Measurements from ENCODE around the gene SF3A1. TPM values are rescaled to one million over a fixed set of nuclear protein-coding genes. Genes with fewer than 3 reads are reported as not detected.

The SF3A1 gene
- total RNA-seq, 2 experiments from 2014 or later: 243 to 244 TPM

- H3K27me3 Mint-ChIP-seq: no peaks in the 10 kb centered on the region
- H3K36me3 Mint-ChIP-seq: no peaks in the 10 kb centered on the region
- DNase-seq: no peak
- H3K9me3 Mint-ChIP-seq: no peaks in the 10 kb centered on the region
- H3K4me1 Mint-ChIP-seq: peaks cover 21% of the 10 kb centered on the region
- no peak overlapping the region for H3K27ac Mint-ChIP-seq
- peak overlapping the region; percentile 78 for H3K4me3 Mint-ChIP-seq
These were observed 68.1 kb downstream of the SF3A1 start for GRCh38 chr22:30288419-30289140.

- H3K27ac Mint-ChIP-seq: no peak overlapping the region
- H3K4me1 Mint-ChIP-seq: peaks cover 24% of the 10 kb centered on the region
- H3K27me3 Mint-ChIP-seq: no peaks in the 10 kb centered on the region
These were observed 68.9 kb downstream of the SF3A1 start for GRCh38 chr22:30287648-30288418.

GRCh38 chr22:30286813-30287647 lies 69.7 kb downstream of the SF3A1 start:
- H3K9me3 Mint-ChIP-seq: no peaks in the 10 kb centered on the region
- H3K27ac Mint-ChIP-seq: no peak overlapping the region
- no peak overlapping the region for H3K4me3 Mint-ChIP-seq
- H3K36me3 Mint-ChIP-seq: no peaks in the 10 kb centered on the region
- H3K27me3 Mint-ChIP-seq: no peaks in the 10 kb centered on the region
- peaks cover 24% of the 10 kb centered on the region for H3K4me1 Mint-ChIP-seq
- peak; percentile 85 for DNase-seq

More at GRCh38 chr22:30287648-30288418, 68.9 kb downstream of the SF3A1 start:
- DNase-seq: peak; percentile 84
- Mint-ChIP-seq H3K4me3 (peak overlapping the region; percentile 62), H3K36me3 (no peaks in the 10 kb centered on the region), H3K9me3 (no peaks in the 10 kb centered on the region)

GRCh38 chr22:30286331-30286730 lies 70.4 kb downstream of the SF3A1 start:
- Mint-ChIP-seq H3K27ac (no peak overlapping the region), H3K9me3 (no peaks in the 10 kb centered on the region), H3K36me3 (no peaks in the 10 kb centered on the region), H3K27me3 (no peaks in the 10 kb centered on the region), H3K4me1 (peaks cover 24% of the 10 kb centered on the region), H3K4me3 (no peak overlapping the region)
- no peak for DNase-seq

- H3K9me3 Mint-ChIP-seq: no peaks in the 10 kb centered on the region
- no peak overlapping the region for H3K4me3 Mint-ChIP-seq
These were observed 70.9 kb downstream of the SF3A1 start for GRCh38 chr22:30285846-30286200.

GRCh38 chr22:30285176-30285845 lies 71.4 kb downstream of the SF3A1 start:
- DNase-seq: no peak
- Mint-ChIP-seq H3K4me1 (peaks cover 19% of the 10 kb centered on the region), H3K36me3 (no peaks in the 10 kb centered on the region), H3K27me3 (no peaks in the 10 kb centered on the region), H3K9me3 (no peaks in the 10 kb centered on the region), H3K4me3 (no peak overlapping the region), H3K27ac (no peak overlapping the region)

More at GRCh38 chr22:30285846-30286200, 70.9 kb downstream of the SF3A1 start:
- Mint-ChIP-seq H3K27ac (no peak overlapping the region), H3K27me3 (no peaks in the 10 kb centered on the region), H3K4me1 (peaks cover 24% of the 10 kb centered on the region), H3K36me3 (no peaks in the 10 kb centered on the region)
- no peak for DNase-seq

GRCh38 chr22:30284666-30285065 lies 72.0 kb downstream of the SF3A1 start:
- H3K4me1 Mint-ChIP-seq: peaks cover 13% of the 10 kb centered on the region
- no peak overlapping the region for H3K4me3 Mint-ChIP-seq
- no peak overlapping the region for H3K27ac Mint-ChIP-seq

GRCh38 chr22:30284172-30284571 lies 72.5 kb downstream of the SF3A1 start:
- Mint-ChIP-seq H3K4me1 (peaks cover 14% of the 10 kb centered on the region), H3K36me3 (no peaks in the 10 kb centered on the region), H3K9me3 (no peaks in the 10 kb centered on the region), H3K27ac (no peak overlapping the region), H3K27me3 (no peaks in the 10 kb centered on the region), H3K4me3 (no peak overlapping the region)
- DNase-seq: no peak

More at GRCh38 chr22:30284666-30285065, 72.0 kb downstream of the SF3A1 start:
- H3K9me3 Mint-ChIP-seq: no peaks in the 10 kb centered on the region
- no peaks in the 10 kb centered on the region for H3K27me3 Mint-ChIP-seq
- DNase-seq: no peak
- H3K36me3 Mint-ChIP-seq: no peaks in the 10 kb centered on the region

GRCh38 chr22:30283342-30283741 lies 73.4 kb downstream of the SF3A1 start:
- no peaks in the 10 kb centered on the region for H3K9me3 Mint-ChIP-seq
- no peak overlapping the region for H3K27ac Mint-ChIP-seq
- H3K27me3 Mint-ChIP-seq: no peaks in the 10 kb centered on the region
- no peak overlapping the region for H3K4me3 Mint-ChIP-seq
- peaks cover 13% of the 10 kb centered on the region for H3K4me1 Mint-ChIP-seq
- H3K36me3 Mint-ChIP-seq: no peaks in the 10 kb centered on the region
- DNase-seq: no peak

GRCh38 chr22:30282616-30283046 lies 74.1 kb downstream of the SF3A1 start:
- Mint-ChIP-seq H3K27me3 (no peaks in the 10 kb centered on the region), H3K9me3 (no peaks in the 10 kb centered on the region), H3K4me3 (no peak overlapping the region), H3K4me1 (peaks cover 13% of the 10 kb centered on the region), H3K36me3 (no peaks in the 10 kb centered on the region), H3K27ac (no peak overlapping the region)
- DNase-seq: no peak

Other genes starting within 250 kb of the SF3A1 start
- gene LIF, start 110.1 kb downstream of the SF3A1 start, total RNA-seq: 100 to 1,000 TPM; 282 to 288 TPM
- gene OSM, start 90.0 kb downstream of the SF3A1 start, total RNA-seq: 10 to 100 TPM; 47.9 to 50.7 TPM
- gene CASTOR1, start 67.4 kb downstream of the SF3A1 start, total RNA-seq: 1 to 10 TPM; 2.8 to 3.5 TPM
- 10 to 100 TPM; 13.0 to 14.4 TPM for gene TBC1D10A, start 30.0 kb downstream of the SF3A1 start, total RNA-seq
- 1 to 10 TPM; 2.5 to 2.6 TPM for gene CCDC157, start 113 bp upstream of the SF3A1 start, total RNA-seq
- gene RNF215, start 30.5 kb upstream of the SF3A1 start, total RNA-seq: 1 to 10 TPM; 3.3 to 3.9 TPM
- gene SEC14L2, start 40.1 kb upstream of the SF3A1 start, total RNA-seq: 1 to 10 TPM; 9.1 to 9.4 TPM
- gene MTFP1, start 68.9 kb upstream of the SF3A1 start, total RNA-seq: 100 to 1,000 TPM; 109 to 114 TPM
- not detected for gene SEC14L3, start 115.1 kb upstream of the SF3A1 start, total RNA-seq
- not detected for gene SEC14L4, start 148.8 kb upstream of the SF3A1 start, total RNA-seq
- not detected for gene SEC14L6, start 189.8 kb upstream of the SF3A1 start, total RNA-seq
- gene GAL3ST1, start 217.8 kb upstream of the SF3A1 start, total RNA-seq: not detected
- 100 to 1,000 TPM; 196 to 199 TPM for gene PES1, start 235.0 kb upstream of the SF3A1 start, total RNA-seq

All from activated naive CD8-positive, alpha-beta T cell treated with anti-CD3 and anti-CD28 coated beads for 36 hours (primary cell).